Caco-2 (cell line): ENCODE data around the gene ALG12. TPM values are rescaled to one million over a fixed set of nuclear protein-coding genes. Genes with fewer than 3 reads are reported as not detected.

Source experiments
- BruUV-seq: library from RNA; stranded (reverse); fragments of 400-500 nt; replicated peaks from 2 replicates; lab custom pipeline; 2021; lab: Mats Ljungman, UMichigan
- CTCF ChIA-PET: fragments of 300-600 bp; sonication (Branson Sonifier 250); formaldehyde crosslinking; loops from one replicate; lab custom pipeline; 2022; ENCODE audit warnings: antibody characterized with exemption; lab: Charles Lee
- POLR2A ChIA-PET: fragments of 300-600 bp; sonication (Branson Sonifier 250); formaldehyde crosslinking; loops from one replicate; lab custom pipeline; 2022; ENCODE audit warnings: antibody characterized with exemption; lab: Charles Lee
- DNase-seq, 2 experiments: peaks; one replicate each; pipeline versions ENCODE4 v3.0.0 to v3.0.0-alpha.2; 2020 to 2022
- H3K27me3 ChIP-seq: replicated peaks from 2 replicates; pipeline ENCODE4 v1.6.0; 2011; ENCODE audit warnings: low read length; ENCODE audit not compliant: control insufficient read depth, insufficient read depth
- H3K36me3 ChIP-seq: 2 replicates; pipeline ENCODE4 v1.5.1; 2011; ENCODE audit warnings: low read length; ENCODE audit not compliant: control insufficient read depth, insufficient read depth
- H3K4me1 ChIP-seq: fragments of 250-450 bp; sonication (Bioruptor Pico); 2 replicates; pipeline ENCODE4 v1.5.1; 2020; ENCODE audit warnings: mild to moderate bottlenecking
- H3K4me3 ChIP-seq: 2 replicates; pipeline ENCODE4 v1.5.1; 2011; ENCODE audit warnings: low read depth, mild to moderate bottlenecking, control low read depth, low read length
- H3K9me3 ChIP-seq: fragments of 250-450 bp; sonication (Bioruptor Pico); 2 replicates; pipeline ENCODE4 v1.5.1; 2020; ENCODE audit warnings: mild to moderate bottlenecking, moderate library complexity
- H3K27ac Mint-ChIP-seq: one replicate; pipeline ENCODE4 v1.8.0; 2022; ENCODE audit warnings: mixed read lengths; ENCODE audit not compliant: unreplicated experiment
- H3K27me3 Mint-ChIP-seq: one replicate; pipeline ENCODE4 v1.8.0; 2022; ENCODE audit warnings: mixed read lengths; ENCODE audit not compliant: insufficient read depth, unreplicated experiment
- H3K36me3 Mint-ChIP-seq: one replicate; pipeline ENCODE4 v1.8.0; 2022; ENCODE audit warnings: mild to moderate bottlenecking, mixed read lengths; ENCODE audit not compliant: insufficient read depth, unreplicated experiment
- H3K4me1 Mint-ChIP-seq: one replicate; pipeline ENCODE4 v1.8.0; 2022; ENCODE audit warnings: low read depth, mixed read lengths; ENCODE audit not compliant: unreplicated experiment
- H3K4me3 Mint-ChIP-seq: one replicate; pipeline ENCODE4 v1.8.0; 2022; ENCODE audit warnings: mild to moderate bottlenecking, moderate library complexity, mixed read lengths; ENCODE audit not compliant: unreplicated experiment
- H3K9me3 Mint-ChIP-seq: one replicate; pipeline ENCODE4 v1.8.0; 2022; ENCODE audit warnings: mixed read lengths; ENCODE audit not compliant: unreplicated experiment
- intact Hi-C: fragments of 100-400 bp; cut with micrococcal nuclease; formaldehyde crosslinking; loops from one replicate; pipeline ENCODE4 v1.10.0; 2022; ENCODE audit not compliant: unreplicated experiment
- total RNA-seq: library from RNA; stranded (reverse); gene quantifications from 2 replicates; pipeline ENCODE4 v1.2.3, GENCODE V29; 2022
- TF ChIP-seq, protein P1 (sequence below), 2 experiments: fragments of 200-600 bp in 1 of 2; IDR thresholded peaks; 1 replicate in 1 of 2; 2 replicates in 1 of 2; pipeline versions ENCODE4 v1.5.1 to v1.8.0; 2011 to 2022; ENCODE audit warnings: antibody characterized with exemption in 1 of 2, control low read depth in 1 of 2, inconsistent platforms in 1 of 2, low read depth in 1 of 2, low read length in 1 of 2, mild to moderate bottlenecking in 1 of 2, moderate library complexity in 1 of 2; ENCODE audit not compliant: insufficient read depth in 1 of 2, severe bottlenecking in 1 of 2, unreplicated experiment in 1 of 2

ALG12 gene
- total RNA-seq, 1 experiment from 2014 or later = 35.7 TPM

DNA sequence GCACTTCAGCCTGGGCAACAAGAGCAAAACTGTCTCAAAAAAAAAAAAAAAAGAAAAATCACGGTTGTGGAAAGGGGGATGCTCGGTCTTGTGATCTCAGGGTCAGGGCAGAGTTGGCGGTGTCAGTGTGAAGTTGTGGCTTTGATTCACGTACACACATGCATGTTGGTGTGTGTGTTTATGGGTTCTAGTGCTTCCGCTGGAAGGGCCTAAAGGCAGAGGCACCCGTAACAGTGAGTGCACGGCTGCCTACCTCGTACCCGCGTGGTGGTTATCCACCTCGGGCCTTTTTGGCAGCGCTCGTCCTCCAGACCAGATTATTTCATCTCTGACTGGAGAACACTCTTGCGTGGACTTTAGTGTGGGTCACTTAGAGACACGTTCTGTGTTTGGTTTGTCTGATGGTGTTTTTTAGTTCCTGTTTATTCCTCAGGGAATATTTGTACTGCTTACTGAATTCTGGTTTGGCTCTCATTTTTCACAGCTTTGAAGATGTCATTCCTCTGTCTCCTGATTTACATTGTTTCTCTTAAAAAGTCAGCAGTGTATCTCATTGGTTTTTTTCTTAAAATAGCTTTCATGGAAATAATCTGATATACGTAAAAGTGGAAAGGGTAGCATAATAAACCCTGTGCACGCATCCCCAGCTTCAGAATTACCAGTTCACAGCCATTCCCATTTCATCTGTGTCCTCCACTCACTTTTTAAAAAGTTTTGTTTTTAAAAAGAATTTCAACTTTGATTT lies 49.0 kb downstream of the ALG12 start:
- TF ChIP-seq, protein P1, sequence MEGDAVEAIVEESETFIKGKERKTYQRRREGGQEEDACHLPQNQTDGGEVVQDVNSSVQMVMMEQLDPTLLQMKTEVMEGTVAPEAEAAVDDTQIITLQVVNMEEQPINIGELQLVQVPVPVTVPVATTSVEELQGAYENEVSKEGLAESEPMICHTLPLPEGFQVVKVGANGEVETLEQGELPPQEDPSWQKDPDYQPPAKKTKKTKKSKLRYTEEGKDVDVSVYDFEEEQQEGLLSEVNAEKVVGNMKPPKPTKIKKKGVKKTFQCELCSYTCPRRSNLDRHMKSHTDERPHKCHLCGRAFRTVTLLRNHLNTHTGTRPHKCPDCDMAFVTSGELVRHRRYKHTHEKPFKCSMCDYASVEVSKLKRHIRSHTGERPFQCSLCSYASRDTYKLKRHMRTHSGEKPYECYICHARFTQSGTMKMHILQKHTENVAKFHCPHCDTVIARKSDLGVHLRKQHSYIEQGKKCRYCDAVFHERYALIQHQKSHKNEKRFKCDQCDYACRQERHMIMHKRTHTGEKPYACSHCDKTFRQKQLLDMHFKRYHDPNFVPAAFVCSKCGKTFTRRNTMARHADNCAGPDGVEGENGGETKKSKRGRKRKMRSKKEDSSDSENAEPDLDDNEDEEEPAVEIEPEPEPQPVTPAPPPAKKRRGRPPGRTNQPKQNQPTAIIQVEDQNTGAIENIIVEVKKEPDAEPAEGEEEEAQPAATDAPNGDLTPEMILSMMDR (IDR thresholded peaks at IDR 0.05; ENCODE audit: insufficient read depth in 1 of 2, low read depth in 1 of 2, low read length in 1 of 2, severe bottlenecking in 1 of 2, unreplicated experiment in 1 of 2) = no peak
- H3K4me3 ChIP-seq = no peak overlapping the region
- H3K36me3 ChIP-seq = 0 out of 2 replicates have a peak, but pooled peaks cover 1% of the 10 kb centered on the region
- no TSS peak for BruUV-seq
- CTCF ChIA-PET = no interaction called here
- H3K27ac Mint-ChIP-seq = no peak overlapping the region
- H3K4me1 ChIP-seq = no peaks in the 10 kb centered on the region
- DNase-seq = no peak
- H3K27me3 ChIP-seq = no peaks in the 10 kb centered on the region
- H3K27me3 Mint-ChIP-seq = no peaks in the 10 kb centered on the region
- peaks cover 36% of the 10 kb centered on the region for H3K9me3 Mint-ChIP-seq
- POLR2A ChIA-PET = interaction anchor here (0.7 kb wide), 1 partner anchor 14 kb away, joined by 7 read pairs; no protein-coding TSS in a partner anchor
- H3K9me3 ChIP-seq = no peaks in the 10 kb centered on the region; the same call in 1 of the 2 replicates
- H3K4me1 Mint-ChIP-seq = no peaks in the 10 kb centered on the region
- intact Hi-C loops = no loop called here
- H3K4me3 Mint-ChIP-seq = no peak overlapping the region
- peaks cover 72% of the 10 kb centered on the region for H3K36me3 Mint-ChIP-seq

DNA sequence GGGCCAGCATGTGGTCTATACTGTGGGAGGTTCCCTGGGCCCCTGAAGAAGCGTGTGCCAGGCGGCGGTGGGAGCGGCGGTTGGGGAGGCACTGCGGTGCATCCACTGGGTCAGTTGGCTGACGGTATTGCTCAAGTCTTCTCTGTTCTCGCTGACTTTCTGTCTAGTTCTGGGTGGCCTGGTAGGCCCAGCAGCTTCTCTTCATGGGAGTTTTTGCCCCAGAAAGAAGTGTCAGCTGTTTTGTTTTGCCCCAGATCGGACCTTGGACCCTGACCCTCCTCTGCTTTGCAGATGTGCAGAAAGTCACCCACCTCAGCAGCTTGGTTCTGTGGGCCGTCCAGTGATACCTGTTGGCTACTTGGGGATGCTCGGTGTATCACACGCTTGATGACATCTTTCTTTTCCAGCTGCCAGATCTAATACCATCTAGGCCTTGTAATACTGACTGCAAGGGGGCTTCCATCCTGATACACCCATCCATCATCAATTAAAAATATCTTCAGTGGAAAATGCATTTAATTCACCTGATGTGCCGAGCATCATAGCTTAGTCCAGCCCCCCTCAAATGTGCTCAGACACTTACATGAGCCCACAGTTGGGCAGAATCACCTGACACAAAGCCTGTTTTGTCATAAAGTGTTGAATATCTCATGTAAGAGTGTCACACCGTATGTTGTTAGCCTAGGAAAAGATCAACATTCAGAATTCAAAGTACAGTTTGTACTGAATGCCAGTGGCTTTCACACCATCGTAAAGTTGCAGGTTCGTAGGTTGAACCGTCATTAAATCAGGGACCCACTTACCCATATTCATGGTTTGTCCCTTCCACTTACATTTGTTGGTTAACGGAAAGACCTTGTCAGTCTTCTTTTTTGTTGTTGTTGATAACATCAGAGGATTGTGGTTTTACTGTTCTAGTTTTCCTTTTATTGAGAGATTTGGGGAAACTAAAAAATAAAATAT lies 50.7 kb downstream of the ALG12 start:
- TF ChIP-seq, protein P1 (IDR thresholded peaks at IDR 0.05; ENCODE audit: insufficient read depth in 1 of 2, low read depth in 1 of 2, low read length in 1 of 2, severe bottlenecking in 1 of 2, unreplicated experiment in 1 of 2) = no peak
- intact Hi-C loops = no loop called here
- no peaks in the 10 kb centered on the region for H3K4me1 ChIP-seq
- ChIA-PET POLR2A (no interaction called here), CTCF (no interaction called here)
- H3K4me3 ChIP-seq = no peak overlapping the region
- 0 out of 2 replicates have a peak, but pooled peaks cover 1% of the 10 kb centered on the region for H3K36me3 ChIP-seq
- H3K4me1 Mint-ChIP-seq = no peaks in the 10 kb centered on the region
- no peak overlapping the region for H3K4me3 Mint-ChIP-seq
- H3K36me3 Mint-ChIP-seq = peaks cover 63% of the 10 kb centered on the region
- H3K27me3 Mint-ChIP-seq = no peaks in the 10 kb centered on the region
- DNase-seq = no peak
- H3K9me3 ChIP-seq = no peaks in the 10 kb centered on the region; the same call in 1 of the 2 replicates
- peaks cover 36% of the 10 kb centered on the region for H3K9me3 Mint-ChIP-seq
- BruUV-seq = no TSS peak
- no peak overlapping the region for H3K27ac Mint-ChIP-seq
- no peaks in the 10 kb centered on the region for H3K27me3 ChIP-seq

DNA sequence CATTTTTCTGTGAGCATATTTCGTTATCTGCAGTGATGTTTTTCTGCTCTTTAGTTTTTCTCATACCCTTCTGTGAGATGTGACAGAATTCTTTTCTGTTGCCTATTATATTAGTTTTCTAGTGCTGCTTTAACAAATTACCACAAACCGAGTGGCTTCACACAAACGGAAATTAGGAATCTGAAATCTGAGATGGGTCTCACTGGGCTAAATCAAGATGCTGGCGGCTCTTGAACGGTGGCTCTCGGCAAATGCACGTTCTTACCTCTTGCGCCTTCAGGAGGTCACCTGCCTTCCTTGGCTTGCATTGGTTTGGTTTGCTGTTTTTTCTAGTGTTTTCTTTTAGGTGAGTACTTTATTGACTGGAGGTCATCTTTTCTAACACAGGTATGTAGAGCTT lies 51.6 kb downstream of the ALG12 start:
- Mint-ChIP-seq H3K9me3 (peaks cover 36% of the 10 kb centered on the region), H3K27me3 (no peaks in the 10 kb centered on the region), H3K36me3 (peaks cover 58% of the 10 kb centered on the region), H3K4me1 (no peaks in the 10 kb centered on the region), H3K27ac (no peak overlapping the region), H3K4me3 (no peak overlapping the region)
- DNase-seq = no peak
- TF ChIP-seq, protein P1 (IDR thresholded peaks at IDR 0.05; ENCODE audit: insufficient read depth in 1 of 2, low read depth in 1 of 2, low read length in 1 of 2, severe bottlenecking in 1 of 2, unreplicated experiment in 1 of 2) = no peak
- Histone ChIP-seq H3K27me3 (no peaks in the 10 kb centered on the region), H3K4me1 (no peaks in the 10 kb centered on the region), H3K9me3 (no peaks in the 10 kb centered on the region; the same call in 1 of the 2 replicates), H3K4me3 (no peak overlapping the region), H3K36me3 (0 out of 2 replicates have a peak, but pooled peaks cover 1% of the 10 kb centered on the region)
- POLR2A ChIA-PET = no interaction called here
- intact Hi-C loops = no loop called here
- CTCF ChIA-PET = no interaction called here
- no TSS peak for BruUV-seq
